GM12864 (cell line): ENCODE results near the gene PRR14L.
A peak's percentile ranks its signal among the peaks of the same experiment; 100 is the strongest.
"Not testable (repeated sequence)": the region's sequence is repeated elsewhere in the genome, so short reads cannot be mapped to it uniquely, and the experiment has no call there.

Source experiments
- DNase-seq: peaks from one replicate; pipeline ENCODE4 v3.0.0-alpha.2; 2011; ENCODE audit warnings: low read depth
- H3K4me3 ChIP-seq: 2 replicates; pipeline ENCODE4 v1.5.1; 2011; ENCODE audit warnings: mild to moderate bottlenecking, low read depth, low read length, control low read depth
- CTCF ChIP-seq: IDR thresholded peaks from 2 replicates; pipeline ENCODE4 v1.5.1; 2011; ENCODE audit warnings: low read depth, mild to moderate bottlenecking, moderate library complexity, low read length, control low read depth, inconsistent platforms; ENCODE audit errors: missing control alignments

The PRR14L gene

GRCh38 chr22:31764785-31765184 lies 14.9 kb upstream of the PRR14L start:
- no peak for DNase-seq
- TF ChIP-seq CTCF = no peak
- H3K4me3 ChIP-seq = no peak overlapping the region

- not testable (repeated sequence) for H3K4me3 ChIP-seq, DNase-seq
These were observed 8.9 kb upstream of the PRR14L start for GRCh38 chr22:31758860-31759259.

- no peak overlapping the region for H3K4me3 ChIP-seq
- TF ChIP-seq CTCF = no peak
- DNase-seq = no peak
These were observed 7.3 kb upstream of the PRR14L start for GRCh38 chr22:31757265-31757664.

- DNase-seq = no peak
- TF ChIP-seq CTCF = no peak
- peak overlapping the region; percentile 93 for H3K4me3 ChIP-seq
These were observed 4.9 kb upstream of the PRR14L start for GRCh38 chr22:31754813-31755212.

- DNase-seq = peak; percentile 82
- no peak for TF ChIP-seq CTCF
- peak within 1 kb of the TSS; percentile 93 for H3K4me3 ChIP-seq
These were observed 3.9 kb upstream of the PRR14L start, which contains the start of gene DEPDC5 for GRCh38 chr22:31753634-31754501. Gene DEPDC5 (plus strand): TSS chr22:31754019. CDS start chr22:31754922, 903 bp downstream.

GRCh38 chr22:31753005-31753633 lies 3.2 kb upstream of the PRR14L start:
- DNase-seq = no peak
- peak overlapping the region; percentile 93 for H3K4me3 ChIP-seq
- no peak for TF ChIP-seq CTCF

GRCh38 chr22:31752096-31752847 lies 2.3 kb upstream of the PRR14L start:
- DNase-seq = no peak
- TF ChIP-seq CTCF = no peak
- H3K4me3 ChIP-seq = no peak overlapping the region
